Measurements from ENCODE around the gene HSPB9.
A peak's percentile ranks its signal among the peaks of the same experiment; 100 is the strongest.
"Not testable (repeated sequence)": the region's sequence is repeated elsewhere in the genome, so short reads cannot be mapped to it uniquely, and the experiment has no call there.

HSPB9 gene

GRCh38 chr17:42120161-42120769 is 2.3 kb upstream of the HSPB9 start:
- FAIRE-seq (no peak), DNase-seq (ENCODE audit: low spot score) (no peak)

DNA sequence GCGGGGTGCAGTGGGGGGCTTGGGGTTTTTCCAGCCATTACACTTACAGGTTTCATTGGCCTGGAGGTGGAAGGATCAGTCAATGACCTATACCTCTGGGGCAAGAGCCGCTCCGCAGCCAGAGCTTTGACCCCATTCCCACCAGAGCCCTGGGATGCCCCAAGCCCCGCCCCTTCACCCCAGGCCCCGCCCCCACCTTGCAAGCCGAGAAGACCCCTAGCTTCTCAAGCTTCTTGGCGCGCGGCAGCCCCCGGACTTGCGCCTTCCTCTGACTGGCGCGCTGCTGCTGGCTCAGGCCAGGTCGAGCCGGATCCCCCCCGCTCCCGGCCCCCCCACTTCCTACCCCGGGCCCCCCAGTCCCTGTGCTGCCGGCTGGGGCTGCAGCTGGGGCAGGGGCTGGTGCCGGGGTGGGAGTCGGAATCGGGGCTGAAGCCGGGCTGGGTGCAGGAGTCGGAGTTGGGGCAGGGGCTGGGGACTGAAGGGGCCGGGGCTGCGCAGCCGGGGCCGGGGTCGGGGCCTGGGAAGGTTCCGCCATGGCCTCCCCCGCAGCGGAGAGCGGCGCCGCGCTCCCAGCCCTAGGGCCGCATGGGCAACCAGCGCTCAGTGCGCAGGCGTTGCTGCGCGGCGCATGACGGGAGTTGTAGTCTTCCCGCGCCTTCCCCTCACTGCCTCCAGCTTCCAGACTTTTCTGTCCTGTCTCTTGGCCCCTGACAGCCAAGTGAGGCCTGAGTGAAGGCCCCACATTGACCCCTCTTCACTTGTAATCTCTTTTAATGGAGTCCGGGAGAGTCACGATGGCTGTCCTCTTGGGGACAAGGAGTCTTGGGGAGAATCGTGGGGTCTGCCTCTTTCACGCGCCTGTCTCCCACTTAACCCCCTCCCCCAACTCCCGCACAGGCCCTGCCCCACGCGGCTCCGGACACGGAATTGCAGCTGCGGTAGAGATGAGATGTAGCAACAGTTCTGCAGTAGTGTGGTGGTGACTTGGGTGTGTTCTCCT is 1.5 kb upstream of the HSPB9 start, which contains the start of gene KAT2A:
Gene KAT2A, minus strand, starts transcription at position 598 of the 1,000 bp plus-strand sequence. Its CDS starts 63 bp downstream, at position 535.
- no peak for FAIRE-seq
- peak; percentile 58 for DNase-seq (ENCODE audit: low spot score)

DNA sequence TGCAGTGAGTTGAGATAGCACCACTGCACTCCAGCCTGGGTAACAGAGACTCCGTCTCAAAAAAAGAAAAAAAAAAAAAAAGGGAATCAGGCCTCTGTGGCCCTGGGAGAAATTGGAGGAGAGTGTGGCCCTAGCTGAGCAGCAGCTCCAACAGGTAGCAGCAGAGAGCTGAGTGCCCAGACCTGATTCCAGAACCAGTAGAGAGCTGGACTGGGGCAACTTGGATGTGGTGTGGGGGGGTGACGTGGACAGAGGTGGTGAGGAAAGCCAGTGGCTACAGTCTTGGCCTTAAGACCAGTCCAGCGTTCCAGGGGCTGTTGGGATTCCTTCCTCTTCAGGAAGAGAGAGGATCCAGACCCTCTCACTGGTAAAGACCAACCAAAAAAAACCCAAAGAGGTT is 1.7 kb downstream of the HSPB9 start:
- DNase-seq (ENCODE audit: low spot score), result no peak
- FAIRE-seq, result no peak

DNA sequence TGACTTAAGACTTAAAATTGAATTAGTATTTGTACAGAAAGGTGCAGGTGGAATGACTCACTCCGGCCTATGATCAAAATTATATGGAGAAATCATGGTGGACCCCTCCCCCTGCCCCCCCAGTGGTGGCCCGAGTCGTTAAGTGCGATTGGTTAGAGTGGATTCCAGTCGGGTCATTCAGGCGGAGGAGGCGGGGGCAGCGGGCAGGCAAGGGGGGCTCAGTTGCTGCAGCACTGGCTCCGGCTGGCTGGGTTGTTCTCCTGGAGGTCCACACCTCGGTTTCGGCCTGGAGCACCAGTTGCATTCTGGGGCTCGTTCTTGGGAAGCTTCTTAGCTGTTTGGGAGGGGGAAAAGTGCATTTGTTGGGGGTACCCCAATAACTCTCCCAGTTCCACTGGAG is 3.0 kb downstream of the HSPB9 start:
- FAIRE-seq (no peak), DNase-seq (ENCODE audit: low spot score) (no peak)

GRCh38 chr17:42126836-42127235 is 4.2 kb downstream of the HSPB9 start:
- FAIRE-seq (no peak), DNase-seq (ENCODE audit: low spot score) (no peak)

DNA sequence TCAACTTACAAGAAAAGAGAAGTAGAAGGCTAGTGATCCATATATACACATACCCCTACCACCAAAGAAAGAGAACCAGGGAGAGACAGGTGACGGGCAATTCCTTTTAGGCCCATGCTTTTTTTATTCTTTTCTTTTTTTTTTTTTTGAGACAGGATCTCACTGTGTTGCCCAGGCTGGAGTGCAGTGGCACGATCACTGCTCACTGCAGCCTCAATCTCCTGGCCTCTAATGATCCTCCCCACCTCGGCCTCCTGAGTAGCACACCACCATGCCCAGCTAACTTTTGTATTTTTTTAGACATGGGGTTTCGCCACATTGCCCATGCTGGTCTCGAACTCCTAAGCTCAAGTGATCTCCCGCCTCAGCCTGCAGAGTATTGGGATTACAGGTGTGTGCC is 4.8 kb downstream of the HSPB9 start:
- DNase-seq (ENCODE audit: low spot score) (no peak), FAIRE-seq (no peak)

DNA sequence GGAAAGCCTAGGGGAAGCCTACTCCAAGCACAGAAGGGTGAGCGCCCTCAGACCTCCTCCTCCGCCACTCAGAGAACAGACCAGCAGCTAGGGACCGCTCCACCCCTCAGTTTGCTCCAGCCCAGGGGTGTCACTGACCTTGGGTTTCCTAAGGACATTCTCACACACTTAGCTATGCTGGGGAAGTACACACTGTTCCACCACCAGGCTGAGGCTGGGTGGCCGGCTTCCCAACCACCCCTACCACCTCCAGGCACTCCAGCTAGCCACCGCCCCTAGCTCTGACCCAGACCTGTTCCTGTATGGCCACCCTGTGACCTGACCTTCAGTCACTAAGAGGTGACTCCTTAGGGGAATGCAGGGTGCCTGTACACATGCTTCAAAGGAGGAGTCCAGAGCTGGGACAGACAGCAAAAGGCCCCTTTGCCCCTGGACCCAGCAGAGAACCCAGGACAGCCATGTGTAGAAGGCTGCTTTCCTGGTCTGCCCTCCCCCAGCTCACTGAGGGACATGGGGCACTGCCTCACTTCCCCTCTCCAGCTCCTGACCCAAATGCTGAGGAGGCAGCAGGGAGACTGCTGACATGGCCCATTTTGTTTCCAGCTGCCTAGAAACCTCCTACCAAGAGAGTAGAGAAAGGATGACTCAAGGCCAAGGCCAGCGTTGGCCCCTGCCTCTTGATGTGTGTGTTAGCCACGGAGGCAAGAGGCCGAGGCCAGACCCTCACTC is 6.7 kb downstream of the HSPB9 start:
- FAIRE-seq (no peak), DNase-seq (ENCODE audit: low spot score) (no peak)

DNA sequence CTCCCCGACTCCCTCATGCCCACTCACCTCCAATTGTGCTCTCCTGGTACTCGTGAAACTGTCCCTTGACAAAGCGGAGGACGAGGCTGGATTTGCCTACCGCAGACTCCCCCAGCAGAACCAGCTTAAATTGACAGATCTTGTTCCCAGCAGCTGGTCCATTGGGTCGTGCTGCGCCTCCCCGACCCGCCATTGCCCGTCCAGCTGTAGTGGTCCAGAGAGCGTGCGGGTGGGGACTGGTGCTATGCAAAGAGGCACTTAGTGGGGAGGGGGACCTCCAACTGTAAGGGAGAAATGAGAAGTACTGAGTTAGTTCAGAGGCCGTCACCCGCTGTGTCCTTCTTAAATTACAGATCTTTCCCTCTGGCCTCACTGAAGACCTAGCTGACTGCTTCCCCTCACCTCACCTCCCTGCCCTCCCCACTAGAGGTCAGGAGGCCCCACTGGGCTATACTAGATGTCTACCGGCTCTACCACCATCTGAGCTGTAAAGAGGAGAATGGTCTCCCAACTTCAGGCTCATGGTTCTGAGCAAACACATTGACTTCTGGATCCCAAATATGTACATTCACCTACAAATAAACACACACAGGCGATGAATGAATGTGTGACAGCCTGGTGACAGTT is 7.8 kb downstream of the HSPB9 start:
- DNase-seq (ENCODE audit: low spot score) (no peak), FAIRE-seq (no peak)

DNA sequence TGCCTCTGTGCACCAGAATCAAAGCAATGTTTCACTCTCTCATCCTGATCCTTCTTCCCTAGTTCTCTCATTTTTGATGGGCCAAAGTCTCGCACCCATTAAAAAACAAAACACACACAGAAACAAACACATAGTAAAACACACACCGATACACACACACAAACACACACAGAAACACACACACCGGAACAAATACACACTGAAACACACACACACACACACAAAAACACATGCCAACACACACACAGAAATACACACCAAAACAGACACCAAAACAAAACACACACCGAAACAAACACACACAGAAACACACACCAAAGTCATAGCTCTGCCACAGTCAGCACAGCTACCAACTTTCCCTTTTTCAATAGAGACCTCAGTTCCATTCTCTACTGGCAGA is 8.6 kb downstream of the HSPB9 start:
- DNase-seq (ENCODE audit: low spot score), result no peak
- FAIRE-seq, result no peak

DNA sequence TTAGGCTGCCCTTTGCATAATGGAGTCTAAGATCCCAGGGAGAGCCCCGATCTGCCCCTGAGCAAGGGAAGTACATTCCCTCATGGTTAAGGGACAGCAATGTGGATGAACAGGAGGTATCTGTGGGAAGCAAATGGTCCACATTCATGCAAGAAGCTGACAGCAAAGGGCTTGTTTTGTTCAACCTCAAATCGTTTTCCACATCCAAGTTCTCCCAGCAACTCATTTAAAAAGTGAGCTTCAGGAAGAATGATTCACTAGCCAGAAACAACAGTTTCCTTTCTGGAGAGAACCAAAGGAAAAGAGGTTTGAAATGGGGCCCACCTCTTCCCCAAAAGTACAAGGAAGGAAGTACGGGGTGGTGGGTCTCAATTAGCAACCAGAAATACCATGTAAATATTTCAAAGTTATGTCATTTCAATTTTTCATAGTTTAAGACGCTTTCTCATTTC is 9.4 kb downstream of the HSPB9 start:
- FAIRE-seq, result no peak

GRCh38 chr17:42132941-42133340 is 10.3 kb downstream of the HSPB9 start:
- DNase-seq (ENCODE audit: low spot score), result peak; percentile 83
- peak; percentile 93 for FAIRE-seq

More for the DNA sequence above, 9.4 kb downstream of the HSPB9 start:
- no peak for DNase-seq (ENCODE audit: low spot score)

- DNase-seq (ENCODE audit: low spot score) (peak; percentile 27), FAIRE-seq (no peak)
These were observed 10.9 kb downstream of the HSPB9 start for GRCh38 chr17:42133461-42134041.

DNA sequence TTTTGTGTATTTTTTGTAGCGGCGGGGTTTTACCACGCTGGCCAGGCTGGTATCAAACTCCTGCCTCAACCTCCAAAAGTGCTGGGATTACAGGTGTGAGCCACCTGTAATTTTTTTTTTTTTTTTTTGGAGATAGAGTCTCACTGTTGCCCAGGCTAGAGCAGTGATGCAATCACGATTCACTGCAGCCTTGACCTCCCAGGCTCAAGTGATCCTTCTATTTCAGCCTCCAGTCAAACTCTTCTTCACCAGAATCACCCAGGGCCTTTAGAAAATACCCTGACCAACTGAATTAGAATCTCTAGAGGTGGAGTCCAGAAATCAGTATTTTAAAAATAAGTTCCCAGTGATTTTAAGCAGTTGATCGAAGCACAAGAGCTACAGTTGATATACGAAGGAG is 12.5 kb downstream of the HSPB9 start:
- FAIRE-seq (no peak), DNase-seq (ENCODE audit: low spot score) (no peak)

DNA sequence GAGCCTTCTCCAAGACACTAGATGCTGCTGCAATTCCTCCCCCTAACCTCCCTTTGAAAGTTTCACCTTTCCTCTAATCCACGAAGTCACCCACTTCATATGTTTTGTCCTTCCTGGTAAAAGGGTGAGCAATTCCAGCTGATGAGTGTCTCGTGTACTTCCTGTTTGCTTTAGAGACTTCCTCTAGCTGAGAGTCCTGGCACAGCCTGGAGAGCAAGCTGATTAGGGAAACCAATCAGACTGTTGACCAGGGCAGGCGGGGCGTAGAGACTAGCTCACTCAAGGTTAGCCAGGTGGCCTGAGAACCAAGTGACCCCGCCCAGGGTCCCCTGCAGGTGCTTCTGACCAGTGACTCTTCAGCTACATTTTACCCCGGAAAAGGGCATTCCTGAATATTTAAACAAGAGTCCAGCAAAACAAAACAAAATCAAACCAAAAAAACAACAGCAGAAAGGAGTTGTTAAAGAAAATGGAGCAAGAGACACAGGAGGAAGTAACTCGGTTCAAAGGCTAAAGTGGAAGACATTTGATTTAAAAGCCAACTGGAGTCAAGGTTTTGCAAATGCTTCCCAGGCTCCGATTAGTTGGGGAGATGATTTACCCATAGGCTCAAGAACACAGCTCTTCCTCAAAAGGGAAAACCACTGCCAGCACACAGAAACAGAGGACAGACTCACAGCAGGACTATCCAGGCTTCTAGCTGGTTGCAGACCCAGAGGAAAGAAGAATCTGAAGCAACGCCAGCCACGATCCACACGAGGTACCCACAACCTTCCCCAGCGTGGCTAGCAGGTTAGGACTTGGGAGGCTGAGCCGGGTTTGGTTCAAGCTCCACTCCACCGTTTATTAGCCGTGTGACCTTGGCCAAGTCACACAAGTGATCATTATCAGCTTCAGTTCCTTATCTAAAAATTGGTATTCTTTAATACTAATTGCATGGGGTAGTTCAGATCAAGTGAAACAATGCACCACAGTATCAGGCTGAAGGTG is 13.4 kb downstream of the HSPB9 start:
- FAIRE-seq, result peak; percentile 48
- peak; percentile 47 for DNase-seq (ENCODE audit: low spot score)

GRCh38 chr17:42136654-42137051 is 14.0 kb downstream of the HSPB9 start:
- DNase-seq (ENCODE audit: low spot score) (no peak), FAIRE-seq (no peak)

GRCh38 chr17:42138749-42139492 is 16.3 kb downstream of the HSPB9 start:
- no peak for FAIRE-seq
- DNase-seq (ENCODE audit: low spot score), result no peak

DNA sequence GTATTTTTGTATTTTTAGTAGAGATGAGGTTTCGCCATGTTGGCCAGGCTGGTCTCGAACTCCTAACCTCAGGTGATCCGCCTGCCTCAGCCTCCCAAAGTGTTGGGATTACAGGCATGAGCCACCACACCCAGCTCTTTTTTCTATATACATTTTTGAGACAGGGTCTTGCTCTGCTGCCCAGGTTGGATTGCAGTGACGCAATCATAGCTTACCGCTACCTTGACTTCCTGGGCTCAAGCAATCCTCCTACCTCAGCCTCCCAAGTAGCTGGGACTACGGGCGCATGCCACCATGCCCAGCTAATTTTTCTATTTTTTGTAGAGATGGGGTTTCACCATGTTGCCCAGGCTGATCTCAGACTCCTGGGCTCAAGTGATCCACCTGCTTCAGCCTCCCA is 18.1 kb downstream of the HSPB9 start:
- not testable (repeated sequence) for DNase-seq (ENCODE audit: low spot score); FAIRE-seq

GRCh38 chr17:42141382-42141781 is 18.8 kb downstream of the HSPB9 start:
- no peak for DNase-seq (ENCODE audit: low spot score)

DNA sequence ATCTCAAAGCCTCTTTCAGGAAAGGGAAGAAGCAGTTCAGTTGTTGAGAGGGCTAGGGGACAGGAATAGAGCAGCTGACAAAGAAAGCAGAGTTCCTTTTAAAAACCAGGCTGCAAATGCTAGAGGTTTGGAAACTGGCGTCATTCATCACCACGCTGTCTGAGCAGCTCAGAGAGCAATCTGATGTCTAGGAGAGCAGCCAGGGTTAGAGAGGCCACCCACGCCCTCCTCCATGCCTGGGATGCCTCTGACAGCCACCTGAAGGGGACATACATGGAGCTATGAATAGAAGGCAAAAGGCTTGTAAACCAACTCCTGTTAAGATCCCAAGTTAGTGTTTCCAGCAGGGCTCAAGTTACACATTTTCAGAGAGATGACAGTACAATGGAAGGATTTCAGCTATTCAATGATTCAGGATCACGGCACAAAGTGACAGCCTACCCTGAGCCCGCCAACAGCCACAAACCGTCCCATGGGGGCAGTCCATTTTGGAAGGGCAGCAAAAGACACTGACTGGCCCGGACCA is 19.8 kb downstream of the HSPB9 start:
- DNase-seq (ENCODE audit: low spot score), result no peak
- FAIRE-seq, result no peak

More at GRCh38 chr17:42141382-42141781, 18.8 kb downstream of the HSPB9 start:
- no peak for FAIRE-seq

Measured in RCC 7860 (cell line).